OCI-LY7 (cell line): ENCODE results near the gene TCFL5. TPM values are rescaled to one million over a fixed set of nuclear protein-coding genes. Genes with fewer than 3 reads are reported as not detected.
A peak's percentile ranks its signal among the peaks of the same experiment; 100 is the strongest.

ENCODE experiments used
- BruUV-seq: library from RNA; stranded (reverse); fragments of 400-500 nt; replicated peaks from 2 replicates; lab custom pipeline; 2021; lab: Mats Ljungman, UMichigan
- CTCF ChIA-PET: fragments of 300-600 bp; sonication (Branson Sonifier 250); formaldehyde crosslinking; loops from one replicate; lab custom pipeline; 2022; ENCODE audit warnings: antibody characterized with exemption; ENCODE audit not compliant: unreplicated experiment; lab: Charles Lee
- POLR2A ChIA-PET: fragments of 300-600 bp; sonication (Branson Sonifier 250); formaldehyde crosslinking; loops from one replicate; lab custom pipeline; 2022; ENCODE audit warnings: antibody characterized with exemption; lab: Charles Lee
- DNase-seq: peaks from one replicate; pipeline ENCODE4 v3.0.0-alpha.2; 2015; ENCODE audit warnings: low spot score
- H2AFZ ChIP-seq: fragments of 200-600 bp; sonication (generic), shearing (Covaris generic); 2 replicates; pipeline ENCODE4 v1.6.1; 2014; ENCODE audit warnings: mild to moderate bottlenecking, antibody characterized with exemption, low read length, moderate library complexity
- H3K27ac ChIP-seq: fragments of 200-600 bp; sonication (generic); 2 replicates; pipeline ENCODE4 v1.5.1; 2014; ENCODE audit warnings: mixed run types, low read depth, mild to moderate bottlenecking, moderate library complexity, low read length, inconsistent platforms; ENCODE audit not compliant: poor library complexity, severe bottlenecking
- H3K36me3 ChIP-seq: fragments of 200-600 bp; sonication (generic); 2 replicates; pipeline ENCODE4 v1.6.1; 2014; ENCODE audit warnings: mild to moderate bottlenecking, antibody characterized with exemption, low read length, moderate library complexity, mixed read lengths; ENCODE audit not compliant: insufficient read depth
- H3K4me1 ChIP-seq: fragments of 200-600 bp; sonication (generic); 2 replicates; pipeline ENCODE4 v1.5.1; 2014; ENCODE audit warnings: mild to moderate bottlenecking, low read length; ENCODE audit not compliant: insufficient read depth, poor library complexity, severe bottlenecking
- H3K4me2 ChIP-seq: fragments of 200-600 bp; sonication (generic); 2 replicates; pipeline ENCODE4 v1.6.1; 2014; ENCODE audit warnings: mild to moderate bottlenecking, low read length
- H3K4me3 ChIP-seq: fragments of 200-600 bp; sonication (generic); 2 replicates; pipeline ENCODE4 v1.5.1; 2014; ENCODE audit warnings: mild to moderate bottlenecking, low read depth, low read length; ENCODE audit not compliant: poor library complexity, severe bottlenecking
- H3K79me2 ChIP-seq: fragments of 200-600 bp; sonication (generic); 2 replicates; pipeline ENCODE4 v1.6.1; 2016; ENCODE audit warnings: low read depth, mild to moderate bottlenecking, low read length, moderate library complexity, mixed read lengths; ENCODE audit not compliant: insufficient read depth
- H3K9me2 ChIP-seq: fragments of 200-600 bp; sonication (generic); 2 replicates; pipeline ENCODE4 v1.6.1; 2016; ENCODE audit warnings: mild to moderate bottlenecking, low read length, mixed read lengths; ENCODE audit not compliant: insufficient read depth
- H3K9me3 ChIP-seq: fragments of 200-600 bp; sonication (generic); 2 replicates; pipeline ENCODE4 v1.6.1; 2014; ENCODE audit warnings: mild to moderate bottlenecking, mixed run types, low read length, mixed read lengths
- H4K20me1 ChIP-seq: fragments of 200-600 bp; sonication (generic); 2 replicates; pipeline ENCODE4 v1.6.1; 2014; ENCODE audit warnings: mild to moderate bottlenecking, antibody characterized with exemption, low read length, moderate library complexity, mixed read lengths; ENCODE audit not compliant: insufficient read depth
- EZH2phosphoT487 ChIP-seq: fragments of 200-600 bp; sonication (generic); IDR thresholded peaks from 2 replicates; pipeline ENCODE4 v1.6.1; 2018; ENCODE audit warnings: low read depth, borderline replicate concordance, mild to moderate bottlenecking, mixed run types, antibody characterized with exemption, low read length, moderate library complexity, mixed read lengths
- intact Hi-C: fragments of 100-400 bp; cut with micrococcal nuclease; formaldehyde crosslinking; loops from one replicate; pipeline ENCODE4 v1.10.0; 2022; ENCODE audit not compliant: unreplicated experiment
- total RNA-seq, 2 experiments: library from RNA; depleted of rRNA in 1 of 2; stranded (reverse); fragments of >200 nt in 1 of 2; shearing (Covaris generic) in 1 of 2; gene quantifications; 2 replicates each; pipeline ENCODE4 v1.2.3, GENCODE V29; 2014 to 2022
- TF ChIP-seq, protein P1 (sequence below): fragments of 200-600 bp; sonication (generic); conservative IDR thresholded peaks from 2 replicates; pipeline ENCODE4 v1.5.1; 2014; ENCODE audit warnings: mild to moderate bottlenecking, antibody characterized with exemption, low read length, moderate library complexity, mixed read lengths

TCFL5 gene
- total RNA-seq, 2 experiments from 2014 or later, result 8.7 to 9.5 TPM

DNA sequence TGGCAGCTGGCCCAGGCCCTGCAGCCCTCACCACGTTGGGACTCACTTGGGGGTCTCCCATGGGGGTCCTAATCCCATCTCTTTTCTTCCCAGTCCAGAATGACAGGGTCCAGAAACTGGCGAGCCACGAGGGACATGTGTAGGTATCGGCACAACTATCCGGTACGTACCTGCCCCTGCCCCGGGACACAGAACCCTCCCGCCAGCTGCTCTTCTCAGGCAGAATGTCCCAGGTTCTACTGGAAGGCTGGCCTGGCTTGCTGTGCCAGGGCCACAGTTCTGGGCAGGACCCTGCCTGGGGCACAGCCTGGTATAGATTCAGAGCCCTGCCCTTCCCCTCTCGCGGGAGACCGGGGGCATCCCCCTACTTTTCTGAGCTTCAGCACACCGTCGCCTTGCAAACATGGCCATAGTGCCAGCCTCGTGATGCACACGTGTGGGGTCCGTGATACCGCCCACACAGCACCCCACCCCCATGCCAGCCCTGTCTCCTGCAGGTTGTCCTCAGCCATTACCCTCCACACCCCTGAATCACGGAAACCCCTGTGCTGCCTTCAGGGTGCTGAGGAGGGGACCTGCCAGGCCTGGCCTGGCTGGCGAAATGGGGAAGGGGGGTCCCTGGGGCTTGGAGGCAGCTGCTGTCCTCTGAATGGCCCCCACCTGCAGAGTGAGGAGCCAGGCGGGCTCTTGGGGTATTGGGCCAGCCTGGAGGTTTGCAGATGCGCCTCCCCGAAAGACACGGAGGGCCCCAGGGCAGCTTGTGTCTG lies 54.0 kb downstream of the TCFL5 start:
- ChIA-PET POLR2A (interaction anchor here (1.3 kb wide), 1 partner anchor 11 kb away, joined by 3 read pairs; the partner anchor contains the start of gene MRGBP), CTCF (interaction anchor here (0.6 kb wide), 1 partner anchor 177 kb away, joined by 4 read pairs; no protein-coding TSS in a partner anchor)
- intact Hi-C loops, result no loop called here
- Histone ChIP-seq H3K4me1 (peaks cover 35% of the 10 kb centered on the region), H3K36me3 (peaks cover 59% of the 10 kb centered on the region), H3K27ac (peak overlapping the region; percentile 68), H3K79me2 (peaks cover 24% of the 10 kb centered on the region), H3K9me2 (no peaks in the 10 kb centered on the region), H3K9me3 (no peaks in the 10 kb centered on the region), H3K4me3 (no peak overlapping the region), H2AFZ (no peak overlapping the region), H4K20me1 (no peaks in the 10 kb centered on the region), H3K4me2 (peak overlapping the region; percentile 81)
- no peak for TF ChIP-seq EZH2phosphoT487
- DNase-seq, result no peak
- BruUV-seq, result no TSS peak

DNA sequence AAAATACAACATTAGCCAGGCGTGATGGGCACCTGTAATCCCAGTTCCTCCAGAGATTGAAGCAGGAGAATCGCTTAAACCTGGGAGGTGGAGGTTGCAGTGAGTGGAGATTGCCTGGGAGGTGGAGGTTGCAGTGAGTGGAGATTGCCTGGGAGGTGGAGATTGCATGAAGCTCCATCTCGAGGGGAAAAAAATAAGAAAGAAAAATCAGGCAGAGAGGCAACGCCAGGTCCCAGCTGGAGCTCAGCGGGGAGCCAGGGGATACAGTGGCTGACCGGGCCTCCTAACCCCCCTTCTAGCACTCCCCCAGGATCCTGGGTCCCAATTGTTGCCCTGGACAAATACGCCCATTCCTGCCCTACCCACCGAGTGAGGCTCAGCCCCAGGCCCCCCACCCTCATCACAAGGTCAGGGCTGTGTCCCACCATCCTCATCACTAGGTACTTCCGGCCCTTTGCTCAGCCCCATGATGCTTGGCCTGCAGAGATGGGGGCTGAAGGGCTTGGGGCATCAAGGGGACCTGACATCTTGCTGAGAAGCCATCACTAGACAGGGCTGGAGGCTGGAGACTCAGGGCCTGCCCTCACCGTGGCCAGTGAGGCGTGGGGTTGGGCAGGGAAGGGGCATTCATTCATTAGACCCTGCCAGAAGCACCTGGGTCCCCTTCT lies 55.1 kb downstream of the TCFL5 start:
- TSS peak; percentile 50 for BruUV-seq
- Histone ChIP-seq H3K27ac (peak overlapping the region; percentile 68), H3K4me2 (peak overlapping the region; percentile 81), H3K79me2 (peaks cover 24% of the 10 kb centered on the region), H3K9me3 (no peaks in the 10 kb centered on the region), H4K20me1 (no peaks in the 10 kb centered on the region), H2AFZ (no peak overlapping the region), H3K4me1 (peaks cover 35% of the 10 kb centered on the region), H3K36me3 (peaks cover 50% of the 10 kb centered on the region), H3K4me3 (peak overlapping the region; percentile 95), H3K9me2 (no peaks in the 10 kb centered on the region)
- DNase-seq, result peak; percentile 29
- intact Hi-C loops, result no loop called here
- TF ChIP-seq EZH2phosphoT487, result no peak
- TF ChIP-seq, protein P1, sequence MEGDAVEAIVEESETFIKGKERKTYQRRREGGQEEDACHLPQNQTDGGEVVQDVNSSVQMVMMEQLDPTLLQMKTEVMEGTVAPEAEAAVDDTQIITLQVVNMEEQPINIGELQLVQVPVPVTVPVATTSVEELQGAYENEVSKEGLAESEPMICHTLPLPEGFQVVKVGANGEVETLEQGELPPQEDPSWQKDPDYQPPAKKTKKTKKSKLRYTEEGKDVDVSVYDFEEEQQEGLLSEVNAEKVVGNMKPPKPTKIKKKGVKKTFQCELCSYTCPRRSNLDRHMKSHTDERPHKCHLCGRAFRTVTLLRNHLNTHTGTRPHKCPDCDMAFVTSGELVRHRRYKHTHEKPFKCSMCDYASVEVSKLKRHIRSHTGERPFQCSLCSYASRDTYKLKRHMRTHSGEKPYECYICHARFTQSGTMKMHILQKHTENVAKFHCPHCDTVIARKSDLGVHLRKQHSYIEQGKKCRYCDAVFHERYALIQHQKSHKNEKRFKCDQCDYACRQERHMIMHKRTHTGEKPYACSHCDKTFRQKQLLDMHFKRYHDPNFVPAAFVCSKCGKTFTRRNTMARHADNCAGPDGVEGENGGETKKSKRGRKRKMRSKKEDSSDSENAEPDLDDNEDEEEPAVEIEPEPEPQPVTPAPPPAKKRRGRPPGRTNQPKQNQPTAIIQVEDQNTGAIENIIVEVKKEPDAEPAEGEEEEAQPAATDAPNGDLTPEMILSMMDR, result no peak
- POLR2A ChIA-PET, result no interaction called here
- CTCF ChIA-PET, result interaction anchor here (0.6 kb wide), 1 partner anchor 155 kb away, joined by 3 read pairs; no protein-coding TSS in a partner anchor

DNA sequence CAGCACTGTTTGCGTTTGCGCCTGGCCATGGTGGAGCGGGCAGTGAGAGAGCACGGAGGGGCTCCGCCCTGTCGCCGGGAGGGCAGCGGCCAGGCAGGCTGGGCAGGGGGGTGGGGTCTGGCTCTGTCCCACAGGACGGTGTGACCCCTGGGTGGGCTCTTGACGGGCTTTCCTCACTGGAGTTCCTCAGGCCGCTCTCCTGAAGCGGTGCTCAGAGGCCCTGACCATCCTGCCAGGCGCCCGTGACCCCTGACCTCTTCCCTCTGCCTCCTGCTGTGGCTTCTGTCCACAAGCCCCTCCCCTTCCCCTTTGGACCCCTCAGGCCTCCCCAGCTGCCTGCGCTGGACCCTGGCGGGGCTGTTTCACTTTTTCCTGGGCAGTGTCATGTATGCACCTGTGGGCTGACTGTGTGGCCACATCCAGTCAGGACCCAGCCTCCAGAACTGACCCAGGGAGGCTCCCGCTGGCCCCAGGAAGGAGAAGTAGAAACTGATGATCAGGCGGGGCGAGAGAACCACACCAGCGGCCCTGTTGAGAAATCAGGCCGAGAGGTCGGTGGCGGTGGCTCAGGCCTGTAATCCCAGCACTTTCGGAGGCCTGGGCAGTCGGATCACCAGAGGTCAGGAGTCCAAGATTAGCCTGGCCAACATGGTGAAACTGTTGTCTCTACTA lies 55.8 kb downstream of the TCFL5 start:
- Histone ChIP-seq H3K36me3 (peaks cover 55% of the 10 kb centered on the region), H3K79me2 (peaks cover 24% of the 10 kb centered on the region), H3K27ac (peak overlapping the region; percentile 68), H3K4me1 (peaks cover 35% of the 10 kb centered on the region), H3K4me3 (peak overlapping the region; percentile 95), H3K9me2 (no peaks in the 10 kb centered on the region), H3K4me2 (peak overlapping the region; percentile 81), H4K20me1 (no peaks in the 10 kb centered on the region), H3K9me3 (no peaks in the 10 kb centered on the region), H2AFZ (no peak overlapping the region)
- intact Hi-C loops, result no loop called here
- ChIA-PET POLR2A (no interaction called here), CTCF (interaction anchor here (0.6 kb wide), 1 partner anchor 156 kb away, joined by 3 read pairs; no protein-coding TSS in a partner anchor)
- no TSS peak for BruUV-seq
- no peak for DNase-seq
- no peak for TF ChIP-seq EZH2phosphoT487
- TF ChIP-seq, protein P1, result no peak
